OCI-LY7 (cell line): Measurements from ENCODE around the gene CSTF2. TPM values are rescaled to one million over a fixed set of nuclear protein-coding genes. Genes with fewer than 3 reads are reported as not detected.

Experiments used
- BruUV-seq: library from RNA; stranded (reverse); fragments of 400-500 nt; replicated peaks from 2 replicates; lab custom pipeline; 2021; lab: Mats Ljungman, UMichigan
- CTCF ChIA-PET: fragments of 300-600 bp; sonication (Branson Sonifier 250); formaldehyde crosslinking; loops from one replicate; lab custom pipeline; 2022; ENCODE audit warnings: antibody characterized with exemption; ENCODE audit not compliant: unreplicated experiment; lab: Charles Lee
- POLR2A ChIA-PET: fragments of 300-600 bp; sonication (Branson Sonifier 250); formaldehyde crosslinking; loops from one replicate; lab custom pipeline; 2022; ENCODE audit warnings: antibody characterized with exemption; lab: Charles Lee
- DNase-seq: peaks from one replicate; pipeline ENCODE4 v3.0.0-alpha.2; 2015; ENCODE audit warnings: low spot score
- H2AFZ ChIP-seq: fragments of 200-600 bp; sonication (generic), shearing (Covaris generic); 2 replicates; pipeline ENCODE4 v1.6.1; 2014; ENCODE audit warnings: mild to moderate bottlenecking, antibody characterized with exemption, low read length, moderate library complexity
- H3K27ac ChIP-seq: fragments of 200-600 bp; sonication (generic); 2 replicates; pipeline ENCODE4 v1.5.1; 2014; ENCODE audit warnings: mixed run types, low read depth, mild to moderate bottlenecking, moderate library complexity, low read length, inconsistent platforms; ENCODE audit not compliant: poor library complexity, severe bottlenecking
- H3K36me3 ChIP-seq: fragments of 200-600 bp; sonication (generic); 2 replicates; pipeline ENCODE4 v1.6.1; 2014; ENCODE audit warnings: mild to moderate bottlenecking, antibody characterized with exemption, low read length, moderate library complexity, mixed read lengths; ENCODE audit not compliant: insufficient read depth
- H3K4me1 ChIP-seq: fragments of 200-600 bp; sonication (generic); 2 replicates; pipeline ENCODE4 v1.5.1; 2014; ENCODE audit warnings: mild to moderate bottlenecking, low read length; ENCODE audit not compliant: insufficient read depth, poor library complexity, severe bottlenecking
- H3K4me2 ChIP-seq: fragments of 200-600 bp; sonication (generic); 2 replicates; pipeline ENCODE4 v1.6.1; 2014; ENCODE audit warnings: mild to moderate bottlenecking, low read length
- H3K4me3 ChIP-seq: fragments of 200-600 bp; sonication (generic); 2 replicates; pipeline ENCODE4 v1.5.1; 2014; ENCODE audit warnings: mild to moderate bottlenecking, low read depth, low read length; ENCODE audit not compliant: poor library complexity, severe bottlenecking
- H3K79me2 ChIP-seq: fragments of 200-600 bp; sonication (generic); 2 replicates; pipeline ENCODE4 v1.6.1; 2016; ENCODE audit warnings: low read depth, mild to moderate bottlenecking, low read length, moderate library complexity, mixed read lengths; ENCODE audit not compliant: insufficient read depth
- H3K9me2 ChIP-seq: fragments of 200-600 bp; sonication (generic); 2 replicates; pipeline ENCODE4 v1.6.1; 2016; ENCODE audit warnings: mild to moderate bottlenecking, low read length, mixed read lengths; ENCODE audit not compliant: insufficient read depth
- H3K9me3 ChIP-seq: fragments of 200-600 bp; sonication (generic); 2 replicates; pipeline ENCODE4 v1.6.1; 2014; ENCODE audit warnings: mild to moderate bottlenecking, mixed run types, low read length, mixed read lengths
- H4K20me1 ChIP-seq: fragments of 200-600 bp; sonication (generic); 2 replicates; pipeline ENCODE4 v1.6.1; 2014; ENCODE audit warnings: mild to moderate bottlenecking, antibody characterized with exemption, low read length, moderate library complexity, mixed read lengths; ENCODE audit not compliant: insufficient read depth
- EZH2phosphoT487 ChIP-seq: fragments of 200-600 bp; sonication (generic); IDR thresholded peaks from 2 replicates; pipeline ENCODE4 v1.6.1; 2018; ENCODE audit warnings: low read depth, borderline replicate concordance, mild to moderate bottlenecking, mixed run types, antibody characterized with exemption, low read length, moderate library complexity, mixed read lengths
- intact Hi-C: fragments of 100-400 bp; cut with micrococcal nuclease; formaldehyde crosslinking; loops from one replicate; pipeline ENCODE4 v1.10.0; 2022; ENCODE audit not compliant: unreplicated experiment
- total RNA-seq, 2 experiments: library from RNA; depleted of rRNA in 1 of 2; stranded (reverse); fragments of >200 nt in 1 of 2; shearing (Covaris generic) in 1 of 2; gene quantifications; 2 replicates each; pipeline ENCODE4 v1.2.3, GENCODE V29; 2014 to 2022
- TF ChIP-seq, protein P1 (sequence below): fragments of 200-600 bp; sonication (generic); conservative IDR thresholded peaks from 2 replicates; pipeline ENCODE4 v1.5.1; 2014; ENCODE audit warnings: mild to moderate bottlenecking, antibody characterized with exemption, low read length, moderate library complexity, mixed read lengths

Gene CSTF2
- total RNA-seq, 2 experiments from 2014 or later, result 26.5 to 32.6 TPM

DNA sequence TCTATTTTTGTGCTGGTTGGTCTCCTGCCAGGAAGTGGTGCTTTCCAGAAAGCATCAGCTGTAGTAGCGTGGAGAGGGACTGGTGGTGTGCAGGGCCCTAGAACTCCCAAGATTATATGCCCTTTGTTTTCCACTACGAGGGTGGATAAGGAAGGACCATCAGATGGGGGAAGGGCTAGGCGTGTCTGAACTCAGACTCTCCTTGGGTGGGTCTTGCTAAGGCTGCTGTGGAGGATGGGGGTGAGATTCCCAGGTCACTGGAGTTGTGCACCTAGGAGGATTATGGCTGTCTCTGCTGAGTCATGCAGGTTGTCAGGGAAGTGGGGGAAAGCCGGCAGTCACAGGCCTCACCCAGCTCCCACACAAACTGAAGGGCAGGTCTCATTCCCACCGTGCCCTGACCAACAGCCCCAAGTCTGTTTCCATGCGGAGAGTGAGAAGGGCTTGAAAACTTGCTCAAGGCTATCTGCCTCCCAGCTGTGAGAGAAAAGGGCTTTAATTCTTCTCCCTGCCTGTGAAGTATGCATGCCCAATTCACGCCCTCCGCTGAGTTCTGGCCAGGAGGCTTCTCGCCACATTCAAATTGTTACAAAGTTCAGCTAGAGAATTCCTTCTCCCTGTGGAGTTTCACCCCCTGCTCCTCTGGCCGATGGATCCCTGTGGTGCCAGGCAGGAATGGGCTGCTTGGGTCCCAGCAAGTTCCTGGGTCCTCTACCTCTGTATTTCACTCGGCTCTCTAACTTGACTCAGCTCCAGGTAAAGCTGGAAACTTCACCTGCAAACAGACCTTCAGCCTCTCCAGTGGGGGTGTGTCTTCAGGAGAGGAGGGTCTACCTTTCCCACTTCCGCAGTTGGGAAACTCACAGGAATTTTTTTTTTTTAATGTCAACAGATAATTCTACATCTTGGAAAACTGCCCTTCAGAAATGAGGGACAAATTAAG lies 7.7 kb upstream of the CSTF2 start:
- Histone ChIP-seq H3K4me2 (no peak overlapping the region), H3K36me3 (no peaks in the 10 kb centered on the region), H3K4me3 (no peak overlapping the region), H2AFZ (no peak overlapping the region), H3K79me2 (no peaks in the 10 kb centered on the region), H3K9me2 (no peaks in the 10 kb centered on the region), H3K9me3 (no peaks in the 10 kb centered on the region), H3K4me1 (no peaks in the 10 kb centered on the region), H3K27ac (no peak overlapping the region), H4K20me1 (no peaks in the 10 kb centered on the region)
- no TSS peak for BruUV-seq
- ChIA-PET CTCF (no interaction called here), POLR2A (interaction anchor here (0.8 kb wide), 1 partner anchor 125 kb away, joined by 5 read pairs; no protein-coding TSS in a partner anchor)
- intact Hi-C loops, result no loop called here
- no peak for DNase-seq
- TF ChIP-seq EZH2phosphoT487, result no peak
- TF ChIP-seq, protein P1, sequence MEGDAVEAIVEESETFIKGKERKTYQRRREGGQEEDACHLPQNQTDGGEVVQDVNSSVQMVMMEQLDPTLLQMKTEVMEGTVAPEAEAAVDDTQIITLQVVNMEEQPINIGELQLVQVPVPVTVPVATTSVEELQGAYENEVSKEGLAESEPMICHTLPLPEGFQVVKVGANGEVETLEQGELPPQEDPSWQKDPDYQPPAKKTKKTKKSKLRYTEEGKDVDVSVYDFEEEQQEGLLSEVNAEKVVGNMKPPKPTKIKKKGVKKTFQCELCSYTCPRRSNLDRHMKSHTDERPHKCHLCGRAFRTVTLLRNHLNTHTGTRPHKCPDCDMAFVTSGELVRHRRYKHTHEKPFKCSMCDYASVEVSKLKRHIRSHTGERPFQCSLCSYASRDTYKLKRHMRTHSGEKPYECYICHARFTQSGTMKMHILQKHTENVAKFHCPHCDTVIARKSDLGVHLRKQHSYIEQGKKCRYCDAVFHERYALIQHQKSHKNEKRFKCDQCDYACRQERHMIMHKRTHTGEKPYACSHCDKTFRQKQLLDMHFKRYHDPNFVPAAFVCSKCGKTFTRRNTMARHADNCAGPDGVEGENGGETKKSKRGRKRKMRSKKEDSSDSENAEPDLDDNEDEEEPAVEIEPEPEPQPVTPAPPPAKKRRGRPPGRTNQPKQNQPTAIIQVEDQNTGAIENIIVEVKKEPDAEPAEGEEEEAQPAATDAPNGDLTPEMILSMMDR, result no peak

DNA sequence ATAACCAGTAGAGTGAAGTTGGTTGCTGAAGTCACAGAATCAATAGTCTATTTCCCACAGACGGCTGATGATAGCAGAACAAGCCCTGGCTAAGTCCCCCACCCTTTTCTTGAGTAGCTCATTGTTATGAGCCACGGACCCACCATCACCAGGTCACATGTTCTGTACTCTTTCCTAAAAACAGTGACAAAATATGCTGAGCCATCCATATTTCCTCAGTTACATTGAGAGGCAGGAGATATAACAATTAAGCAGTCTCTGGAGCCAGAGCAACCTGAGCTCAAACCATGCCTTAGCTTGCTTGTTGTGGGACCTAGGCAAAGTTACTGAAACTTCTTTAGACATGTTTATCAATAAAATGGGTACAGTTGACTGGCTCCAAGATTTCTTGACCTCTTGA lies 2.9 kb upstream of the CSTF2 start:
- CTCF ChIA-PET, result no interaction called here
- Histone ChIP-seq H2AFZ (no peak overlapping the region), H3K36me3 (peaks cover 4% of the 10 kb centered on the region; the same call in 1 of the 2 replicates), H3K4me2 (no peak overlapping the region), H4K20me1 (no peaks in the 10 kb centered on the region), H3K79me2 (peaks cover 14% of the 10 kb centered on the region), H3K27ac (no peak overlapping the region), H3K9me2 (no peaks in the 10 kb centered on the region), H3K4me3 (no peak overlapping the region), H3K4me1 (peaks cover 10% of the 10 kb centered on the region), H3K9me3 (no peaks in the 10 kb centered on the region)
- POLR2A ChIA-PET, result no interaction called here
- intact Hi-C loops, result no loop called here
- TF ChIP-seq EZH2phosphoT487, result no peak
- TF ChIP-seq, protein P1, result no peak
- no TSS peak for BruUV-seq
- no peak for DNase-seq

DNA sequence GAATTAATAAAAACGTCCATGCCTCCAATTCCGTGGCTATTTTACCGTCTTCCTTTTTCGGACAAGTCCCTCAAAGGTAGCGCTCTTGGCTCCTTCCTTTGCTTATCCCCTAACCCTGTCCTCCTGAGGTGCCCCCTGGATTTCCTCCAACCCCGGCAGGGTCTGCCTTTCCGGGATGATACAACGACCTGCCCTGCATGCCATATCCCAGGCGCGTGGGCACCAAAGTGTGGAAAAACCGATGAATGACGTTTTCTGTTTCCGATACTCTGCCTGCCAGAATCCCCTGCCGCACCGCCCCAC lies 706 bp upstream of the CSTF2 start:
- peaks cover 22% of the 10 kb centered on the region for H3K36me3 ChIP-seq
- H3K4me3 ChIP-seq, result peak overlapping the region; percentile 82
- no peaks in the 10 kb centered on the region for H3K9me3 ChIP-seq
- ChIA-PET CTCF (no interaction called here), POLR2A (no interaction called here)
- H2AFZ ChIP-seq, result peak overlapping the region; percentile 97
- no peaks in the 10 kb centered on the region for H4K20me1 ChIP-seq
- no peak for TF ChIP-seq EZH2phosphoT487
- TF ChIP-seq, protein P1, result no peak
- peak overlapping the region; percentile 83 for H3K4me2 ChIP-seq
- no TSS peak for BruUV-seq
- no peak for DNase-seq
- peaks cover 14% of the 10 kb centered on the region for H3K79me2 ChIP-seq
- no peaks in the 10 kb centered on the region for H3K9me2 ChIP-seq
- H3K27ac ChIP-seq, result peak overlapping the region; percentile 65
- H3K4me1 ChIP-seq, result peaks cover 10% of the 10 kb centered on the region
- intact Hi-C loops, result no loop called here
